Astrocyte (in vitro differentiated cells and primary cell): ENCODE results near the gene GP2.

Source experiments
- CTCF ChIP-seq: IDR thresholded peaks from 2 replicates; pipeline ENCODE4 v1.5.1; 2011; ENCODE audit warnings: low read depth, mild to moderate bottlenecking, inconsistent platforms, low read length, moderate library complexity; ENCODE audit not compliant: insufficient read depth
- EZH2 ChIP-seq: IDR thresholded peaks from 2 replicates; pipeline ENCODE4 v1.6.1; 2012; ENCODE audit warnings: mild to moderate bottlenecking, low read length, inconsistent platforms; ENCODE audit not compliant: insufficient read depth

- TF ChIP-seq EZH2 = no peak
- TF ChIP-seq CTCF = no peak
These were observed 7.1 kb upstream of the GP2 start for GRCh38 chr16:20334396-20334795.
